GM12872 (cell line): Measurements from ENCODE around the gene FOXK1.

Source experiments
- TF ChIP-seq, protein P1 (sequence below): IDR thresholded peaks from 3 replicates; pipeline ENCODE4 v1.5.1; 2011; ENCODE audit warnings: low read depth, mild to moderate bottlenecking, low read length, moderate library complexity; ENCODE audit not compliant: insufficient read depth

The FOXK1 gene

DNA sequence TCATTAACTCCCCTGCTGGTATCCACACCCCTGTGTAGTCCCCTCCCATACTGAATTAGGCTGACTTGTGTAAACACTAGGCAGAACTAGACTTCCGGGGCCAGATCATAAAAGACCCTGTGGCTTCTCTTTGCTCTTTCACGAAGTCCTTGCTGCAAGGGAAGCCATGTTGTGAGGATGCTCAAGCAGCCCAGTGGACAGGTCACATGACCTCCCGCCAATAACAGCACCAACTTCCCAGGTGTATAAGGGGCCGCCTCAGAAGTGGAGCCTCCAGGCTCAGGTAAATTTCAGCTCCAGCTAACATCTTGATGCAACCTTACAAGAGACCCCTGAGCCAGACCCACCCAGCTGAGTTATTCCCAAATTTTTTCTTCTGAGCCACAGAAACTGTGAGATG lies 11.3 kb upstream of the FOXK1 start:
- TF ChIP-seq, protein P1, sequence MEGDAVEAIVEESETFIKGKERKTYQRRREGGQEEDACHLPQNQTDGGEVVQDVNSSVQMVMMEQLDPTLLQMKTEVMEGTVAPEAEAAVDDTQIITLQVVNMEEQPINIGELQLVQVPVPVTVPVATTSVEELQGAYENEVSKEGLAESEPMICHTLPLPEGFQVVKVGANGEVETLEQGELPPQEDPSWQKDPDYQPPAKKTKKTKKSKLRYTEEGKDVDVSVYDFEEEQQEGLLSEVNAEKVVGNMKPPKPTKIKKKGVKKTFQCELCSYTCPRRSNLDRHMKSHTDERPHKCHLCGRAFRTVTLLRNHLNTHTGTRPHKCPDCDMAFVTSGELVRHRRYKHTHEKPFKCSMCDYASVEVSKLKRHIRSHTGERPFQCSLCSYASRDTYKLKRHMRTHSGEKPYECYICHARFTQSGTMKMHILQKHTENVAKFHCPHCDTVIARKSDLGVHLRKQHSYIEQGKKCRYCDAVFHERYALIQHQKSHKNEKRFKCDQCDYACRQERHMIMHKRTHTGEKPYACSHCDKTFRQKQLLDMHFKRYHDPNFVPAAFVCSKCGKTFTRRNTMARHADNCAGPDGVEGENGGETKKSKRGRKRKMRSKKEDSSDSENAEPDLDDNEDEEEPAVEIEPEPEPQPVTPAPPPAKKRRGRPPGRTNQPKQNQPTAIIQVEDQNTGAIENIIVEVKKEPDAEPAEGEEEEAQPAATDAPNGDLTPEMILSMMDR, result no peak

- TF ChIP-seq, protein P1, result no peak
Measured at GRCh38 chr7:4675771-4676367, 6.2 kb upstream of the FOXK1 start.

GRCh38 chr7:4681218-4681851 lies 760 bp upstream of the FOXK1 start:
- TF ChIP-seq, protein P1, result no peak

GRCh38 chr7:4682621-4683042 lies 537 bp downstream of the FOXK1 start:
- TF ChIP-seq, protein P1, result 0 out of 3 replicates have a peak, but pooled peaks have one; percentile 14

GRCh38 chr7:4683043-4683883 lies 1.2 kb downstream of the FOXK1 start:
- TF ChIP-seq, protein P1, result no peak

DNA sequence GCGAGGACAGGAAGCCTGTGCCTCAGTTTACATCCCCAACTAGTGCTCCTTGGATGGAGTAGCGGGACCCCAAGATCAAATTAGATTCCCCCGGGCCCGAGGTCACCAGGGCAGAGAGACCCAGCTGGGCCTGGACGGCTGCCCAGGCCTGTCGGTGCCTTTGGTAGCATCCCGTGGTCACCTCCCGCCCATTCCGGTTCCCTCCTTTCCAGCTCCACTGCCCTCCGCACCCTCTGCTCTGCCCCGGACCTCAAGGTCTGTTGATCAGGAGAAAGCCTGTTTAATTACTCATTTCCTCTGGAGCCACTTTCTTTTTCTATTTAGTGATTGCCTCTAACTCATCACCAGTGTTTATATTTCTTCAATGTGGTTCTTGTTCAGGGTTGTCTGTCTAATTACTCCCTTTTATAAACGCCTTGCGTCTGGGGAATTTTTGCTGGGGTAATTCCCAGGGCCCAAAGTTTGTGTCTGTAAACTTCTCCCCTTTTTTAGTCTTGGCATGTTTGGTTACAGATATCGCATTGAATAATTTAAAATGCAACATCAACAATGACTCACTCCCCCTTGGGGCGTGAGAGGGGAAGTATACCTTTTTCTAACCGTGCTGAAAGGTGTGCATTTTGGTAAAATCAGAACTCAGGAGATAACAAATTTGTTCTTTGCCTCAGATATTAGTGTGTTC lies 1.9 kb downstream of the FOXK1 start:
- TF ChIP-seq, protein P1, result peak; percentile 46; the same call in 2 of the 3 replicates

GRCh38 chr7:4684846-4685245 lies 2.8 kb downstream of the FOXK1 start:
- TF ChIP-seq, protein P1, result no peak
